SU-DHL-6 (cell line): Measurements from ENCODE around the gene ALPK3.

Experiments used
- H2AFZ ChIP-seq: fragments of 200-600 bp; sonication (generic); 2 replicates; pipeline ENCODE4 v1.6.1; 2014; ENCODE audit warnings: low read depth, mild to moderate bottlenecking, moderate library complexity, mixed read lengths, antibody characterized with exemption, low read length; ENCODE audit not compliant: severe bottlenecking
- H3F3A ChIP-seq: fragments of 200-600 bp; shearing (Covaris generic); 2 replicates; pipeline ENCODE4 v1.6.0; 2016; ENCODE audit warnings: antibody characterized with exemption, mild to moderate bottlenecking; ENCODE audit not compliant: insufficient read depth
- H3K27ac ChIP-seq: fragments of 200-600 bp; sonication (generic); 2 replicates; pipeline ENCODE4 v1.5.1; 2016; ENCODE audit warnings: low read depth, mild to moderate bottlenecking, low read length, moderate library complexity, mixed read lengths
- H3K27me3 ChIP-seq: fragments of 200-600 bp; sonication (generic), shearing (Covaris generic); 2 replicates; pipeline ENCODE4 v1.6.0; 2014; ENCODE audit warnings: mild to moderate bottlenecking, low read length
- H3K36me3 ChIP-seq: fragments of 200-600 bp; sonication (generic); 2 replicates; pipeline ENCODE4 v1.6.1; 2014; ENCODE audit warnings: mild to moderate bottlenecking, low read length, mixed read lengths
- H3K4me2 ChIP-seq: fragments of 300-600, 200-600 bp; shearing (Covaris generic), sonication (generic); 2 replicates; pipeline ENCODE4 v1.6.0; 2014; ENCODE audit warnings: low read length, low read depth, mild to moderate bottlenecking; ENCODE audit not compliant: poor library complexity, severe bottlenecking
- H3K4me3 ChIP-seq: fragments of 200-600 bp; sonication (generic); 2 replicates; pipeline ENCODE4 v1.5.1; 2014; ENCODE audit warnings: antibody characterized with exemption, low read length, mild to moderate bottlenecking, mixed read lengths; ENCODE audit not compliant: insufficient read depth, poor library complexity, severe bottlenecking
- H3K79me2 ChIP-seq: fragments of 200-600 bp; sonication (generic); 2 replicates; pipeline ENCODE4 v1.6.1; 2014; ENCODE audit warnings: mild to moderate bottlenecking, low read length, moderate library complexity; ENCODE audit not compliant: insufficient read depth
- H3K9ac ChIP-seq: fragments of 200-600 bp; sonication (generic); 2 replicates; pipeline ENCODE4 v1.7.0; 2014; ENCODE audit warnings: mild to moderate bottlenecking, low read length
- H3K9me2 ChIP-seq: fragments of 200-600 bp; sonication (generic); replicated peaks from 2 replicates; pipeline ENCODE4 v1.6.1; 2014; ENCODE audit warnings: low read length; ENCODE audit not compliant: insufficient read depth
- H3K9me3 ChIP-seq: fragments of 200-600 bp; sonication (generic); 2 replicates; pipeline ENCODE4 v1.6.1; 2014; ENCODE audit warnings: low read length, mixed read lengths; ENCODE audit not compliant: insufficient read depth
- H4K20me1 ChIP-seq: fragments of 200-600 bp; sonication (generic); 2 replicates; pipeline ENCODE4 v1.6.1; 2014; ENCODE audit warnings: low read depth, mild to moderate bottlenecking, antibody characterized with exemption, low read length, moderate library complexity, mixed read lengths
- CTCF ChIP-seq: fragments of 200-600 bp; sonication (generic); IDR thresholded peaks from one replicate; pipeline ENCODE4 v1.5.1; 2017; ENCODE audit warnings: antibody characterized with exemption, mild to moderate bottlenecking, low read length, moderate library complexity; ENCODE audit not compliant: insufficient read depth, poor library complexity, severe bottlenecking
- EZH2phosphoT487 ChIP-seq: fragments of 200-600 bp; sonication (generic), shearing (Covaris generic); conservative IDR thresholded peaks from 2 replicates; pipeline ENCODE4 v1.6.1; 2018; ENCODE audit warnings: mild to moderate bottlenecking, antibody characterized with exemption, low read length, moderate library complexity, mixed read lengths

Gene ALPK3

DNA sequence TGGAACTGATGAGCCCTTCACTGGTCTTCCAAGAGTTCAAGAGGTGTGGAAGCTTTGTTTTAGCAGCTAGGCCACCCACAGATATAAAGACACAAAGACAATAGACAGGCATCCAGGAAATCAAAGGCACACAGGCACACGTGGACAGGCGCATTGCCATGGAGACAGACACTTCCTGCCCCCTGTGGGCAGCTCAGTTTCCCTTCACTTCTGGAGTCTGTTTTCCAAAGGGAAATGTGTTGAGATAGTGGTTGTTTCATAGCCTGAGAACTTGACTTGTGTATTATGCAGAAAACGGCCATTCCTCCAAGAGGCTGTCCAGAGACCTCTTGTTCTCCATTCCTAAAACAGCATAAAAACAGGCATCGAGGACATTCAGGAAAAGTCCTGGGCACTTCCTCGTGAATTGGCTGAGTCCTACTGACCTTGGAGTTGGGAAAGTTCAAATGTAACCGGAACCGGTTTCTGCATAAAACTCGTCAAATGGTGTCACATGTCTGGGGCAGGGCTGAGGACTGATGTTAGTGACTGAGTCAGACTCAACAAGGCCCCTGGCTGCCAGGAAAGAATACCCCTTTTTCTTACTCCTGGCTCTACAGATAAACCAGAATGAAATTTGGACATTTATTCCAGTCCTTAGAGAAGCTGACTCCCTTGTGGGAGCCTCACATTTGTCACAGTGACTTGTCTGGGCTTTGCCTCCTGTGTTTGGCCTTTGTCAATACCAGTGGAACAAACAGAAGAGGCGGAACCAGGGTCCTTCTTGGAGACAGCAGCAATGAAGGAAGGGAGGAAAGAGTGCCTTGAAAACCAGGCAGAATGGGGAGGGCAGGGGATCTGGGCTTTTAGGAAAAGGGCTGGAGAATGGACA lies 1.3 kb downstream of the ALPK3 start:
- TF ChIP-seq CTCF (no peak), EZH2phosphoT487 (no peak)
- Histone ChIP-seq H3K36me3 (no peaks in the 10 kb centered on the region), H3K27me3 (no peaks in the 10 kb centered on the region), H4K20me1 (no peaks in the 10 kb centered on the region), H3F3A (no peaks in the 10 kb centered on the region), H3K27ac (no peak overlapping the region), H3K9me3 (no peaks in the 10 kb centered on the region), H3K9me2 (no peaks in the 10 kb centered on the region), H3K9ac (no peak overlapping the region), H3K4me3 (no peak overlapping the region), H3K79me2 (no peaks in the 10 kb centered on the region), H3K4me2 (no peak overlapping the region), H2AFZ (no peak overlapping the region)

DNA sequence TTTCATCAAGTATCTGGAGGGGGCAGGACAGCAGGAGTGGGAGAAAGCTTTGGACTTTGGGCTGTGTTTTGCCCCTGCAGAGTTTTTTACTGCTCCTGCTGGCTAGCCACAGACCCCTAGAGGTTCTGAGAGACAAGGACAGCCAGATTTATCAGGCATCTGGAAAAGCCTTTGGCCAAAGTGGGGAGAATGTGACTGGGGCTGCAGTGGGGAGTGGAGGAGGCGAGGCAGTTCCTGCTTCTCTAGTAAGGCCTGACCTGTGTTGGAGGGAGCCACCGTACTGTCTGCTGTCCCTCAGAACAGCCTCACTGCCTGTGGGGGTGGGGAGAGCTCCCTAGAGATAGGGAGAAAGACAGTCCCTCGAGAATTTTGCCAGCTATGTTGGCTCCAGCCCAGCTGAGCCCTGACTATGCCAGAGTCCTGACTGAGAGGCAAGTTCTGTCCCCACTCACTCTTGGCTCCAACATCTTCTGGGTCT lies 2.2 kb downstream of the ALPK3 start:
- no peak overlapping the region for H3K27ac ChIP-seq

DNA sequence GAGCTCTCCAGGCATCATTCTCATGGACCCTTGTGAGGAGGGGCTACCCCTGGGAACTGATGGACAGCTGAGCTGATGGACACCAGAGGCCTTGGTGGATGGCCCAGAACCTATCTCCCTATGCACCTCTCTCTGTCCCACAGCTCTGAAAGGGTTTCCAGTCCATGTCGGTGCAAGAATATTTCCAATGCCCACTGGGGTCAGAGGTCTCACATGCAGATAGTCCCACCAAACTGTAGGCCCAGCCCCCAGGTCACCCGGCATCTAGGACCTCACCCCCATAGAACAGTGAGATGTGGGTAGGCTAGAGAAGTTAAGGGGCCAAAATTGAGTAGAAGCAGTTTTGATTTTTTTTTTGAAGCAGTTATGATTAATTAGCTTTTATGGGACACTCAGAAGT lies 2.6 kb downstream of the ALPK3 start:
- Histone ChIP-seq H3K9ac (no peak overlapping the region), H4K20me1 (no peaks in the 10 kb centered on the region), H2AFZ (no peak overlapping the region), H3K9me3 (no peaks in the 10 kb centered on the region), H3K27me3 (no peaks in the 10 kb centered on the region), H3F3A (no peaks in the 10 kb centered on the region), H3K4me2 (no peak overlapping the region), H3K36me3 (no peaks in the 10 kb centered on the region), H3K27ac (no peak overlapping the region), H3K4me3 (no peak overlapping the region), H3K79me2 (no peaks in the 10 kb centered on the region), H3K9me2 (no peaks in the 10 kb centered on the region)
- TF ChIP-seq EZH2phosphoT487 = no peak
- TF ChIP-seq CTCF = no peak

More for the DNA sequence above, 2.2 kb downstream of the ALPK3 start:
- H3F3A ChIP-seq = no peaks in the 10 kb centered on the region
- H2AFZ ChIP-seq = no peak overlapping the region
- H3K36me3 ChIP-seq = no peaks in the 10 kb centered on the region
- H3K9me2 ChIP-seq = no peaks in the 10 kb centered on the region
- H3K79me2 ChIP-seq = no peaks in the 10 kb centered on the region
- no peaks in the 10 kb centered on the region for H4K20me1 ChIP-seq
- no peak overlapping the region for H3K9ac ChIP-seq
- no peak for TF ChIP-seq EZH2phosphoT487
- TF ChIP-seq CTCF = no peak
- no peak overlapping the region for H3K4me3 ChIP-seq
- no peaks in the 10 kb centered on the region for H3K9me3 ChIP-seq
- H3K27me3 ChIP-seq = no peaks in the 10 kb centered on the region
- no peak overlapping the region for H3K4me2 ChIP-seq
